Stimulated activated CD4-positive, alpha-beta T cell treated with anti-CD3 and anti-CD28 coated beads, Interleukin-2, amount 100 ng/mL, for 24 hours (primary cell): ENCODE measurements around the gene SPOCK1.

Experiments
- DNase-seq, 2 donors: peaks; one replicate each; pipeline ENCODE4 v3.0.0-alpha.2; 2020

Gene SPOCK1

GRCh38 chr5:137320056-137321045, 178.8 kb downstream of the SPOCK1 start:
- no peak for DNase-seq

GRCh38 chr5:137318027-137318426, 181.1 kb downstream of the SPOCK1 start:
- DNase-seq = no peak

GRCh38 chr5:137316346-137316736, 182.8 kb downstream of the SPOCK1 start:
- DNase-seq = no peak

- no peak for DNase-seq
Observed at GRCh38 chr5:137315534-137316345, 183.4 kb downstream of the SPOCK1 start.

- no peak for DNase-seq
Observed at GRCh38 chr5:137315109-137315508, 184.0 kb downstream of the SPOCK1 start.

- no peak for DNase-seq
Observed at GRCh38 chr5:137313526-137314175, 185.5 kb downstream of the SPOCK1 start.

GRCh38 chr5:137312011-137312410, 187.1 kb downstream of the SPOCK1 start:
- no peak for DNase-seq

GRCh38 chr5:137310051-137310730, 188.9 kb downstream of the SPOCK1 start:
- no peak for DNase-seq

- DNase-seq = no peak
Observed at GRCh38 chr5:137309290-137309689, 189.8 kb downstream of the SPOCK1 start.

GRCh38 chr5:137308311-137308710, 190.8 kb downstream of the SPOCK1 start:
- DNase-seq = no peak

- DNase-seq = no peak
Observed at GRCh38 chr5:137306903-137307302, 192.2 kb downstream of the SPOCK1 start.

GRCh38 chr5:137305971-137306602, 193.0 kb downstream of the SPOCK1 start:
- no peak for DNase-seq

- no peak for DNase-seq
Observed at GRCh38 chr5:137304226-137304874, 194.8 kb downstream of the SPOCK1 start.

- no peak for DNase-seq
Observed at GRCh38 chr5:137303509-137303908, 195.6 kb downstream of the SPOCK1 start.

- DNase-seq = no peak
Observed at GRCh38 chr5:137300411-137301240, 198.5 kb downstream of the SPOCK1 start.

- DNase-seq = no peak
Observed at GRCh38 chr5:137296213-137296781, 202.8 kb downstream of the SPOCK1 start.

GRCh38 chr5:137294604-137295003, 204.5 kb downstream of the SPOCK1 start:
- DNase-seq = no peak

- no peak for DNase-seq
Observed at GRCh38 chr5:137292461-137293027, 206.6 kb downstream of the SPOCK1 start.

GRCh38 chr5:137291436-137291835, 207.7 kb downstream of the SPOCK1 start:
- DNase-seq = no peak

- DNase-seq = no peak
Observed at GRCh38 chr5:137291031-137291430, 208.1 kb downstream of the SPOCK1 start.
